Thymus (tissue), 11 donors: ENCODE data around the gene GAREM2. TPM values are rescaled to one million over a fixed set of nuclear protein-coding genes. Genes with fewer than 3 reads are reported as not detected.
"Not testable (repeated sequence)": the region's sequence is repeated elsewhere in the genome, so short reads cannot be mapped to it uniquely, and the experiment has no call there.

Experiments used
- DNase-seq, 9 donors: peaks; one replicate each; pipeline ENCODE4 v3.0.0-alpha.2; 2013; ENCODE audit warnings: low spot score in 9 of 9, low read depth in 6 of 9, missing footprints in 1 of 9
- H3K27ac ChIP-seq, 2 donors: one replicate each; pipeline ENCODE4 v1.5.1; 2013; ENCODE audit warnings: control low read depth in 1 of 2, low read depth in 1 of 2, low read length in 1 of 2, mild to moderate bottlenecking in 1 of 2, moderate library complexity in 1 of 2
- H3K27me3 ChIP-seq, 2 donors: one replicate each; pipeline ENCODE4 v1.5.1; 2013; ENCODE audit warnings: low read length in 1 of 2; ENCODE audit not compliant: control insufficient read depth in 2 of 2, insufficient read depth in 1 of 2
- H3K36me3 ChIP-seq, 2 donors: one replicate each; pipeline ENCODE4 v1.5.1; 2013; ENCODE audit warnings: low read length in 1 of 2, mild to moderate bottlenecking in 1 of 2, moderate library complexity in 1 of 2; ENCODE audit not compliant: control insufficient read depth in 2 of 2, insufficient read depth in 2 of 2
- H3K4me1 ChIP-seq, 2 donors: one replicate each; pipeline ENCODE4 v1.5.1; 2013; ENCODE audit warnings: low read length in 2 of 2; ENCODE audit not compliant: control insufficient read depth in 2 of 2, insufficient read depth in 2 of 2
- H3K4me3 ChIP-seq, 2 donors: one replicate each; pipeline ENCODE4 v1.5.1; 2013; ENCODE audit warnings: low read length in 2 of 2, control low read depth in 1 of 2, mild to moderate bottlenecking in 1 of 2
- H3K9me3 ChIP-seq, 2 donors: one replicate each; pipeline ENCODE4 v1.5.1; 2013; ENCODE audit warnings: low read length in 1 of 2, mild to moderate bottlenecking in 1 of 2; ENCODE audit not compliant: control insufficient read depth in 2 of 2, insufficient read depth in 1 of 2
- WGBS: extraction: QIAGEN DNeasy Blood & Tissue Kit; methylation state at CpG from one replicate; pipeline ENCODE4 v1.1.7; 2013; 5-methylcytosine and 5-hydroxymethylcytosine counted together
- polyA plus RNA-seq: library from polyadenylated mRNA; stranded (reverse); fragments of 200-250 nt; gene quantifications from one replicate; pipeline ENCODE4 v1.2.3, GENCODE V29; 2013
- total RNA-seq: library from RNA; stranded (reverse); fragments of 120-200 nt; gene quantifications from one replicate; pipeline ENCODE4 v1.2.4, GENCODE V29; 2013
- donor health status: healthy.

GAREM2 gene
- total and polyA plus RNA-seq, 2 donors: 0.59 to 0.71 TPM

DNA sequence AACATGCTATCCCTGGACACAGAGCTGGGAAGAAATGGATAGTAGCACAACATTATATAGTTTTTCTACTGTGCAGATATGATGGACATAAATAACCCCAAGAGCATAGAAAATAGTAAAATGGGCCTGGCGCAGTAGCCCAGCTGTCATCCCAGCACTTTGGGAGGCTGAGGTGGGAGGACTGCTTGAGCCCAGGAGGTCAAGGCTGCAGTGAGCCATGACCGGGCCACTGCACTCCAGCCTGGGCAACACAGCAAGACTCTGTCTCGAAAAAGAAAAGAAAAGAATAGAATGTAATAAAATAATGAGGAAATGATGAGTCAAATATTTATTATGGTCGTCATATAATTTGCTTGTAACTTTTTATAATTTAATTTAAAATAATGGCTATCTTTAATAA, 7.5 kb upstream of the GAREM2 start:
- Histone ChIP-seq H3K27ac (no peak overlapping the region), H3K4me3 (no peak overlapping the region), H3K4me1 (no peaks in the 10 kb centered on the region), H3K9me3 (no peaks in the 10 kb centered on the region), H3K27me3 (peaks cover 0 to 20% of the 10 kb centered on the region in 2 donors), H3K36me3 (no peaks in the 10 kb centered on the region)
- 96% methylated on average over 4 of the region's 4 CpGs for WGBS
- no peak for DNase-seq

DNA sequence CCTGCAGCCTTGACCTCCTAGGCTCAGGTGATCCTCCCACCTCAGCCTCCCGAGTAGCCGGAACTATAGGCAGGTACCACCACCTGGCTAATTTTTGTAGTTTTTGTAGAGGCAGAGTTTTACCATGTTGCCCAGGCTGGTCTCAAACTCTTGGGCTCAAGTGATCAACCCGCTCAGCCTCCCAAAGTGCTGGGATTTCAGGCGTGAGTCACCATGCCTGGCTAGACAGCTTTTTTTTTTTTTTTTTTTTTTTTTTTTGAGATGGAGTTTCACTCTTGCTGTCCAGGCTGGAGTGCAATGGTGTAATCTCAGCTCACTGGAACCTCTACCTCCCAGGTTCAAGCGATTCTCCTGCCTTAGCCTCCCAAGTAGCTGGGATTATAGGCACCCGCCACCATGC, 6.3 kb upstream of the GAREM2 start:
- not testable (repeated sequence) for H3K36me3 ChIP-seq, H3K4me3 ChIP-seq, H3K9me3 ChIP-seq, H3K4me1 ChIP-seq, H3K27ac ChIP-seq, DNase-seq
- WGBS: 97% methylated on average over 6 of the region's 6 CpGs
- H3K27me3 ChIP-seq: peaks cover 7 to 32% of the 10 kb centered on the region in 2 donors

DNA sequence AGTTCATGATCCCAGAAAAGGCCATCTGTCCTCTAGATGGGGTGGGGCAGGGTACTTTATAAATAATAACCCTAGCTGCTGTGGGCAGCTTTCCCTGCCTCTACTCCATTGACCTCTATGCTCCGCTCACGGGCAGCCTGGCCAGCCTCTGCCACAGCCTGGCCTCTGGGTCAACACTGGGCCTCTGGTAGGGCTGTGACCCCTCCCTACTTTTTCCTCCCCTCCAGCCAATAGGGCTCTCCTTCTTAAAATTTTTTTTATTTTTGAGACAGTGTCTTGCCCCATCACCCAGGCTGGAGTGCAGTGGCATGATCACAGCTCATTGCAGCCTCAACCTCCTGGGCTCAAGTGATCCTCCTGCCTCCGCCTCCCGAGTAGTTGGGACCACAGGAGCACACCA, 4.1 kb upstream of the GAREM2 start:
- H3K36me3 ChIP-seq: no peaks in the 10 kb centered on the region
- peaks cover 0 to 6% of the 10 kb centered on the region in 2 donors for H3K9me3 ChIP-seq
- H3K27ac ChIP-seq: no peak overlapping the region
- no peak overlapping the region for H3K4me3 ChIP-seq
- WGBS: 97% methylated on average over 4 of the region's 4 CpGs
- peaks cover 26 to 50% of the 10 kb centered on the region in 2 donors for H3K27me3 ChIP-seq
- H3K4me1 ChIP-seq: peaks cover 0 to 4% of the 10 kb centered on the region in 2 donors
- no peak for DNase-seq

DNA sequence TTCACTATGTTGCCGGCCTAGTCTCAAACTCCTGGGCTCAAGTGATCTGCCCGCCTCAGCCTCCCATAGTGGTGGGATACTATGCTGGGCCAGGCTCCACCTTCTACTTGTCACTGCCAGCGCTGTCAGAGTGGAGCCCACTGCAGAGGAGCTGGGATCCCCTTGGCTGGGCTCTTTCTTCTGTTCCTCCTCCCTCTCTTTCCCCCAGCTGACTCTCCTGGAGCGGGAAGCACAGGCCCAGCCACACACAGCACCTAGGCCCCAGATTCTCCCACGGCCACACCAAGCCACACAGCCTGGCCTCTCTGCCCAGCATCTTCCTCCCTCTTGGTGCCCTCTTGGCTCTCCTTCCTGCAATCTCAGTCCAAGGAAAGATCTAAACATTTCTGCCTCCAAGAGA, 3.7 kb upstream of the GAREM2 start:
- no peak for DNase-seq

DNA sequence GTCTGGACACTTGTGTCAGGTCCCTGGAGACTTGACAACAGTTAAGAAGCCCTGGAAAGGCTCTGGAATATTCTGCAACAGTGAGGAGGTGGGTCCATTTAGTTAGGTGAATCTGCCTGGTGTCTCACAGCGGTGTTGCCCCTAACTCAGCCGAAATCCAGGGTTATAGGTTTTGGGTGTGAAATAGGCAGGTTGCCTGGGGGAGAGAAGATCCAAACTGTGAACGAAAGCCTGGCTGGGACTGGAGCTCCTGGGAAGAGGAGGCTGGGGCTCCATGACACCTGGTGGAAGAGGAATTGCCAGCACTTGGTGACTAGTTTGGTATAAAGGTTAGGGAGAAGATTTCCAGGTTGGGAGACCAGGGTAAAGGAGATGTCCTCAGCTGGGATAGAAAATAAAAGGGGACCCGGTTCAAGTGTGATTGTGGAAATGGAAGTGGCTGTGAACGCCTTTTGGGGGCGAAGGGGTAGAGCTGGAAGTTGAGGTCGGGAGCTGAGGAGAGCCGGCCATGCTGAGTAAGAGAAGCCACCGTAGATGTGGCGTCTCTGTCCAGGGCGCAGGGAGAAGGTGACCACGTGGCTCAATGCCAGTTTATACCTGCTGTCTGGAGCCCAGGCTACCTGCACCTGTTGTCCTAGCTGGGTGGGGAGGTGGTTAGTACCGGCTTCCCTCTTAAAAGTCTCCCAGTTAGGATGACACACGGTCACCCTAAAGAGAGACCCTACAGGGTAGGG, 3.0 kb upstream of the GAREM2 start:
- H3K27me3 ChIP-seq: peaks cover 35 to 58% of the 10 kb centered on the region in 2 donors
- WGBS: 91% methylated on average over 14 of the region's 14 CpGs
- no peak overlapping the region for H3K27ac ChIP-seq

More for the DNA sequence above, 3.7 kb upstream of the GAREM2 start:
- H3K27ac ChIP-seq: no peak overlapping the region
- peaks cover 0 to 4% of the 10 kb centered on the region in 2 donors for H3K4me1 ChIP-seq
- no peak overlapping the region for H3K4me3 ChIP-seq
- peaks cover 31 to 55% of the 10 kb centered on the region in 2 donors for H3K27me3 ChIP-seq
- H3K9me3 ChIP-seq: peaks cover 0 to 6% of the 10 kb centered on the region in 2 donors
- 96% methylated on average over 5 of the region's 5 CpGs for WGBS
- no peaks in the 10 kb centered on the region for H3K36me3 ChIP-seq

DNA sequence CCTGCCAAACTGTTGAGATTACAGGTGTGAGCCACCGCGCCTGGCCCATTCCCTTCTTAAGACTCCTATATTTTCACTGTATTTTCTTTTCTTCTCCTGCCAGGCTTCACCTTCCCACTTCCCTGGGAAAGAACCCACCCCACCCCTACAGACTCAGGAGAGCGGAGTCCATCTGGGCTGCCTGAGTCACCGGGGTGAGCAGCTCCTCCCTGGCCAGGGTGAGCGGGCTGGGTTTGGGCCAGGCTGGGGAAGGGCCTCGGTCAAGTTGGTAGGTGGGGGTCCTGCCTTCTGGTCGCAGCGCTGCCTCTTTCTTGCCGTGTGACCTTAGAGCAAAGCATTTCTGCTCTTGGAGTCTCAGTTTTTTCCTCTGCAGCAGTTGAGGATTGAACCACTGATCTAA, 2.1 kb upstream of the GAREM2 start:
- WGBS: 94% methylated on average over 9 of the region's 9 CpGs
- Histone ChIP-seq H3K27ac (no peak overlapping the region), H3K27me3 (peaks cover 44 to 68% of the 10 kb centered on the region in 2 donors), H3K9me3 (peaks cover 0 to 6% of the 10 kb centered on the region in 2 donors), H3K4me1 (peaks cover 0 to 4% of the 10 kb centered on the region in 2 donors), H3K4me3 (no peak overlapping the region), H3K36me3 (no peaks in the 10 kb centered on the region)
- no peak for DNase-seq

More for the DNA sequence above, 3.0 kb upstream of the GAREM2 start:
- Histone ChIP-seq H3K9me3 (peaks cover 0 to 6% of the 10 kb centered on the region in 2 donors), H3K4me1 (peaks cover 0 to 4% of the 10 kb centered on the region in 2 donors), H3K4me3 (no peak overlapping the region), H3K36me3 (no peaks in the 10 kb centered on the region)
- no peak for DNase-seq

DNA sequence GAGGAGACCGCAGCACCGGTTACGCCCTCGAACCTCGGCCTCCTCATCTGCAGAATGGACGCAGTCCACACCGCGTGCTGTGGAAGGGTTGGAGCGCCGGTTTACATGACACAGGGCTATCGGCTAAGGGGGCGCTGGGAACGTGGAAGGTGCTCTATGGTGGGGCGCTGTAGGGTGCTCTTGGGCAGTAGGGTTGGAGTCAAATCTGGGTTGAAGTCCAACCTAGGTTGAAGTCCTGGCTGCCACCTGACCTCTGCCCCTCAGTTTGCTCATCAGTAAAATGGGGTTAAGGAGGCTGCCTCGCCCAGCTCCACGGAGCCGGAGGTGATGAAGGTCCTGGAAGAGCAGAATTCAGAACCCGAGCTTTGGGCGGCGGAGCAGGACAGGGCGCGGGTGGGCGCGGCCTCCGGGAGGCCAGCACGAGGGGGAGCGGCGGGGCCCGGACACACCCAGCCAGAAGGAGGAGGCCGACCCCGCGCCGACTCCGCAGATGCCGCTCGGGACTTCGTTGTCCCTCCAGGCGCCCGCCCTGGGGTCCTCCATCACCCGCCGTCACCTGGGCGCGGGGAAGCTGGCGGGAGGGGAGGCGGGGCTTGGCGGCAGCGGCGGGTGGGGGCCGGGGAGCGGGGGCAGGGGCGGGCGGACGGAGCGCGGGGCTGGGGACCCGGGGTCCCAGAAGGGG, 558 bp upstream of the GAREM2 start:
- Histone ChIP-seq H3K9me3 (peaks cover 0 to 6% of the 10 kb centered on the region in 2 donors), H3K27ac (no peak overlapping the region), H3K27me3 (peaks cover 48 to 82% of the 10 kb centered on the region in 2 donors), H3K4me3 (peak overlapping the region in 1 of 2 donors; percentile 50), H3K36me3 (no peaks in the 10 kb centered on the region), H3K4me1 (peaks cover 0 to 4% of the 10 kb centered on the region in 2 donors)
- no peak for DNase-seq
- 16% methylated on average over 56 of the region's 56 CpGs for WGBS

DNA sequence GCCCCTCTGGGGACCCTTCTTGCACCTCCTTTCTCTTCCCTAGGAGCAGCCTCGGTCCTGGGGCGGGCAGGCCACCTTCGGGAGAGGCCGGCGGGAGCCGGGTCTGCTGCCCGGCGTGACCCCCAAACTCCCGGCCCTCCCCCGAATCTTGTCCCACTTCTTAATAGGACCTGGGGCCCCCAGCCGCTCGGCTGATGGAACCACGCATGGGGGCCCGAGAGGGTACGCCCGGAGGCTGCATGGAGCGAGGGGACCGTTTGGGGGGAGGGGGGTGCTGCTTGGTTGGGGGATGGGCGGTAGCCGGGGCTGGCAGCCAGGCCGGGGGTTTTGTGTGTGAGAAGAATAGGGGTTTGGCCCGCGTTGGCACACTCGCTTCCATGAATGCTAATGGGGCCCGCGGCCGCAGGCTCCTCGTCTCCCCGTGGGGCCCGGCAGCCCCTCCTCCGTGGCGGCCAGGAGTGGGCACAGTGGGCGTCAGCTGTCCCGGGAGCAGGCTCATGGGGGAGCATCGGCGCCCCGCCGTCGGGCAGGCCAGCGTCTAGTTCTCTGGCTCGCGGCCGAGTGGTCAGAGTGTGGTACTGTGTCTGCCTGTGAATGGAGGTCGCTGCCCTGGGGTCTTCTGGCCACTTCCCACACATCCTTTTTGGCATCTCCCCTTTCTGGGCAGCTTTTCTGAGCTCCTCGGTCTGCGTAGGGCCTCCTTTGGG, 1.0 kb downstream of the GAREM2 start:
- DNase-seq: no peak
- Histone ChIP-seq H3K27me3 (peaks cover 51 to 95% of the 10 kb centered on the region in 2 donors), H3K27ac (no peak overlapping the region), H3K9me3 (peaks cover 0 to 6% of the 10 kb centered on the region in 2 donors), H3K36me3 (no peaks in the 10 kb centered on the region), H3K4me1 (peaks cover 2 to 4% of the 10 kb centered on the region in 2 donors), H3K4me3 (no peak overlapping the region)
- WGBS: 30% methylated on average over 46 of the region's 46 CpGs
